Measurements from ENCODE around the gene SMARCA2. TPM values are rescaled to one million over a fixed set of nuclear protein-coding genes. Genes with fewer than 3 reads are reported as not detected.

The SMARCA2 gene
- 19.7 and 31.0 TPM in 2 replicates for total RNA-seq

- Histone ChIP-seq H3K36me3 (ENCODE audit: control insufficient read depth, insufficient read depth, low read length) (no peaks in the 10 kb centered on the region), H3K4me3 (ENCODE audit: low read depth, low read length) (peak within 1 kb of the TSS; percentile 87), H3K27me3 (ENCODE audit: control insufficient read depth, insufficient read depth, low read length) (peaks cover 2% of the 10 kb centered on the region)
- FAIRE-seq = no peak
- TF ChIP-seq, protein P1, sequence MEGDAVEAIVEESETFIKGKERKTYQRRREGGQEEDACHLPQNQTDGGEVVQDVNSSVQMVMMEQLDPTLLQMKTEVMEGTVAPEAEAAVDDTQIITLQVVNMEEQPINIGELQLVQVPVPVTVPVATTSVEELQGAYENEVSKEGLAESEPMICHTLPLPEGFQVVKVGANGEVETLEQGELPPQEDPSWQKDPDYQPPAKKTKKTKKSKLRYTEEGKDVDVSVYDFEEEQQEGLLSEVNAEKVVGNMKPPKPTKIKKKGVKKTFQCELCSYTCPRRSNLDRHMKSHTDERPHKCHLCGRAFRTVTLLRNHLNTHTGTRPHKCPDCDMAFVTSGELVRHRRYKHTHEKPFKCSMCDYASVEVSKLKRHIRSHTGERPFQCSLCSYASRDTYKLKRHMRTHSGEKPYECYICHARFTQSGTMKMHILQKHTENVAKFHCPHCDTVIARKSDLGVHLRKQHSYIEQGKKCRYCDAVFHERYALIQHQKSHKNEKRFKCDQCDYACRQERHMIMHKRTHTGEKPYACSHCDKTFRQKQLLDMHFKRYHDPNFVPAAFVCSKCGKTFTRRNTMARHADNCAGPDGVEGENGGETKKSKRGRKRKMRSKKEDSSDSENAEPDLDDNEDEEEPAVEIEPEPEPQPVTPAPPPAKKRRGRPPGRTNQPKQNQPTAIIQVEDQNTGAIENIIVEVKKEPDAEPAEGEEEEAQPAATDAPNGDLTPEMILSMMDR (IDR thresholded peaks at IDR 0.05; ENCODE audit: insufficient read depth, low read length, severe bottlenecking) = no peak
- peak; percentile 94 for DNase-seq (ENCODE audit: low read depth)
Observed at GRCh38 chr9:2014696-2015580, at the start of gene SMARCA2. TSS of gene SMARCA2 (plus strand) at chr9:2015347. CDS start at chr9:2029023, 13,676 bp downstream.

- no peaks in the 10 kb centered on the region for H3K36me3 ChIP-seq (ENCODE audit: control insufficient read depth, insufficient read depth, low read length)
- DNase-seq (ENCODE audit: low read depth) (no peak), FAIRE-seq (no peak)
- no peak overlapping the region for H3K4me3 ChIP-seq (ENCODE audit: low read depth, low read length)
- H3K27me3 ChIP-seq (ENCODE audit: control insufficient read depth, insufficient read depth, low read length) = no peaks in the 10 kb centered on the region
- TF ChIP-seq, protein P1 (IDR thresholded peaks at IDR 0.05; ENCODE audit: insufficient read depth, low read length, severe bottlenecking) = no peak
Observed at GRCh38 chr9:1966725-1967366, 48.3 kb upstream of the SMARCA2 start.

DNA sequence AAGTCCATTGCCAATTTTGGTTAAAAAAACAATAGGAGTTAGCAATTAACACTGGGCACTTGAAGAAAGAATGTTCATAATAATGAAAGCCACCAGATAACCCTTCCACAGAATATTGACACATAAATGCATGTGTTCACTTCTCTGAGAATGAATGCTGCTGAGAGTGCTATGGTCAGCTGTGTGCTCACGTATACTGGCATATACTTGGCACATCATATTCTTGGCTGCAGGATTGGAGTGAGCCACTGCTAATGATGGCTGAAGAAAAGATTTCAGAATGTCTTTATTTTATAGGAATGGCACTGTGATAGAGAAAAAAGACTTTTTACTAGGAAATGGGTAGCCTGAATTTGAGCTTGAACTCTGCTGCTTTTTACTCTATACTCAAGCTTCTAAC, 46.0 kb upstream of the SMARCA2 start:
- DNase-seq (ENCODE audit: low read depth) (no peak), FAIRE-seq (no peak)
- H3K27me3 ChIP-seq (ENCODE audit: control insufficient read depth, insufficient read depth, low read length) = no peaks in the 10 kb centered on the region
- H3K4me3 ChIP-seq (ENCODE audit: low read depth, low read length) = no peak overlapping the region
- TF ChIP-seq, protein P1 (IDR thresholded peaks at IDR 0.05; ENCODE audit: insufficient read depth, low read length, severe bottlenecking) = no peak
- no peaks in the 10 kb centered on the region for H3K36me3 ChIP-seq (ENCODE audit: control insufficient read depth, insufficient read depth, low read length)

GRCh38 chr9:1969898-1970297, 45.2 kb upstream of the SMARCA2 start:
- FAIRE-seq (no peak), DNase-seq (ENCODE audit: low read depth) (no peak)
- H3K27me3 ChIP-seq (ENCODE audit: control insufficient read depth, insufficient read depth, low read length) = no peaks in the 10 kb centered on the region
- H3K36me3 ChIP-seq (ENCODE audit: control insufficient read depth, insufficient read depth, low read length) = no peaks in the 10 kb centered on the region
- H3K4me3 ChIP-seq (ENCODE audit: low read depth, low read length) = no peak overlapping the region
- TF ChIP-seq, protein P1 (IDR thresholded peaks at IDR 0.05; ENCODE audit: insufficient read depth, low read length, severe bottlenecking) = no peak

- H3K4me3 ChIP-seq (ENCODE audit: low read depth, low read length) = no peak overlapping the region
- TF ChIP-seq, protein P1 (IDR thresholded peaks at IDR 0.05; ENCODE audit: insufficient read depth, low read length, severe bottlenecking) = no peak
- DNase-seq (ENCODE audit: low read depth) = no peak
- no peaks in the 10 kb centered on the region for H3K27me3 ChIP-seq (ENCODE audit: control insufficient read depth, insufficient read depth, low read length)
- no peaks in the 10 kb centered on the region for H3K36me3 ChIP-seq (ENCODE audit: control insufficient read depth, insufficient read depth, low read length)
- no peak for FAIRE-seq
Observed at GRCh38 chr9:1972672-1973071, 42.5 kb upstream of the SMARCA2 start.
